ENCODE measurements around the gene ATP8A2.

The ATP8A2 gene

GRCh38 chr13:25869941-25870340 is 498.2 kb downstream of the ATP8A2 start:
- DNase-seq (ENCODE audit: low read depth) = no peak
- no peak overlapping the region for H3K4me3 ChIP-seq (ENCODE audit: low read depth, low read length)
- TF ChIP-seq, protein P1, sequence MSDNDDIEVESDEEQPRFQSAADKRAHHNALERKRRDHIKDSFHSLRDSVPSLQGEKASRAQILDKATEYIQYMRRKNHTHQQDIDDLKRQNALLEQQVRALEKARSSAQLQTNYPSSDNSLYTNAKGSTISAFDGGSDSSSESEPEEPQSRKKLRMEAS (IDR thresholded peaks at IDR 0.05; ENCODE audit: low read depth, low read length) = no peak
- no peak for TF ChIP-seq POLR2A (IDR thresholded peaks at IDR 0.05; ENCODE audit: extremely low read depth, insufficient read length)
- TF ChIP-seq, protein P2, sequence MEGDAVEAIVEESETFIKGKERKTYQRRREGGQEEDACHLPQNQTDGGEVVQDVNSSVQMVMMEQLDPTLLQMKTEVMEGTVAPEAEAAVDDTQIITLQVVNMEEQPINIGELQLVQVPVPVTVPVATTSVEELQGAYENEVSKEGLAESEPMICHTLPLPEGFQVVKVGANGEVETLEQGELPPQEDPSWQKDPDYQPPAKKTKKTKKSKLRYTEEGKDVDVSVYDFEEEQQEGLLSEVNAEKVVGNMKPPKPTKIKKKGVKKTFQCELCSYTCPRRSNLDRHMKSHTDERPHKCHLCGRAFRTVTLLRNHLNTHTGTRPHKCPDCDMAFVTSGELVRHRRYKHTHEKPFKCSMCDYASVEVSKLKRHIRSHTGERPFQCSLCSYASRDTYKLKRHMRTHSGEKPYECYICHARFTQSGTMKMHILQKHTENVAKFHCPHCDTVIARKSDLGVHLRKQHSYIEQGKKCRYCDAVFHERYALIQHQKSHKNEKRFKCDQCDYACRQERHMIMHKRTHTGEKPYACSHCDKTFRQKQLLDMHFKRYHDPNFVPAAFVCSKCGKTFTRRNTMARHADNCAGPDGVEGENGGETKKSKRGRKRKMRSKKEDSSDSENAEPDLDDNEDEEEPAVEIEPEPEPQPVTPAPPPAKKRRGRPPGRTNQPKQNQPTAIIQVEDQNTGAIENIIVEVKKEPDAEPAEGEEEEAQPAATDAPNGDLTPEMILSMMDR (IDR thresholded peaks at IDR 0.05; ENCODE audit: low read depth, low read length) = no peak
- no peak for TF ChIP-seq MYC (IDR thresholded peaks at IDR 0.05; ENCODE audit: low read depth, low read length)

DNA sequence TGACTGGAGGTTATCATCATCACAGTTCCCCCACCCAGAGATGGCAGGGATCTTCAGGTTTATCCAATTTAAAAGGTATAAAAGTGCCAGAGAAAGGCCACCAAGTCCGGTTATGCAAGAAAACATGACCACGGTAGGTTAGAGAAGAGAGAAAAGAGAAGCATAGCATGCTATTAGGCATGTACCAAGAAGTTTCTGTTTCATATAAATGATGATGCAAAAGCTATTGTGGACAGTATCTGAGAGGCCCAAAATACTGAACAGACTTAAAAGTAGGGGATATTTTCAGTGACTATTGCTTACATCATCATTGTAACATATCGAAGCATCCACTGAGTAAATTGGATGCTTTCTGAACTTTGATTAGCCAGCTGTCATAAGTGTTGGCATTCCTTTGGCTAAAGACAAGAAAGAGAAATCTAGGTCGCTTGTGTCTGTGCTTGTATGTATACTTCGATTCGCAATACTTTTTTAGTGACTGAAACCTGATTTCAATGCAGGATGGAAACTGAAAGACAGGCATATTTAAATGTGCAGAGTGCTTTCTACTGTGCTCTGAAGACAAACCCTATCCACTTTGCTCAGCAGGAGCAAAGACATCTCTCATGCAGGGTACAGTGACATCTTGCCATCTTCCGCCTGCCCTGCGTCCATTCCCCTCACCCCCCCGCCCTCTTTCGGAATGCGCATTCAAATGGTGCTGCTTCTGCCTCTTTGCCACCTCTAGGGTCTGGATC is 499.8 kb downstream of the ATP8A2 start:
- no peak overlapping the region for H3K4me3 ChIP-seq (ENCODE audit: low read depth, low read length)
- peak; percentile 54 for DNase-seq (ENCODE audit: low read depth)
- TF ChIP-seq, protein P2 (IDR thresholded peaks at IDR 0.05; ENCODE audit: low read depth, low read length) = no peak
- TF ChIP-seq POLR2A (IDR thresholded peaks at IDR 0.05; ENCODE audit: extremely low read depth, insufficient read length) = no peak

DNA sequence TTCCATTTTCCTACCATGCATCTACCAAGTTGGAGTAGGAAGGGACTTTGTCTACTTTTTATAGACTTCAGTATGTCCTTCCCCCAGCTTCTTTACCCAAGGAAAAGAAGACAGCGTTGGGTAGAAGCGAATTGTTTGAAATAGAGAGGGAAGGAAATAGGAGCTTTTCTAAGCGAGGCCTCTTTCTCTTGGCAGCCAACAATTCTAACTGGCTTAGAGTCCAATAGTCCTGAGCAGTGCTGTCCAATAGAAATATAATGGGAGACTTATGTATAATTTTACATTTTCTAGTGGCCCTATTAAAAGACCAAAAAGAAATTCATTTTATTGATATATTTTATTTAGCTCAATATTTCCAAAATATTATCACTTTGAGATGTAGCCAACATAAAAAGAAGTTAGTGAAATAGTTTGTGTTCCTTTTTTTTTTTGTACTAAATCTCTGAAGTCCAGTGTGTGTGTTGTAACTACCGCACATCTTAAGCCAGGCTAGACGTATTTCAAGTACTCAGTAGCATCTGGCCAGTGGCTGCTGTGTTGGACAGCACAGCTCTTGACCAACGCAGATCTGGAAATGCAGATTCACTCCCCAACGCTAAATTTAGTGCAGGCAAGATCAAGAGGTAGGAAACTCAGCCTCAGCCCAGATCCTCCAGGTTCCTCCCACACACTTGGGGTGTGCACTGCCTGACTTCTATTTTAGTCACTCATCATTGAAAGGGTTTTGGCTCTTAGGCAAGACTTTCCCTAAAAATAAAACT is 500.9 kb downstream of the ATP8A2 start:
- no peak for TF ChIP-seq POLR2A (IDR thresholded peaks at IDR 0.05; ENCODE audit: extremely low read depth, insufficient read length)
- TF ChIP-seq, protein P2 (IDR thresholded peaks at IDR 0.05; ENCODE audit: low read depth, low read length) = no peak
- TF ChIP-seq, protein P1 (IDR thresholded peaks at IDR 0.05; ENCODE audit: low read depth, low read length) = no peak
- TF ChIP-seq MYC (IDR thresholded peaks at IDR 0.05; ENCODE audit: low read depth, low read length) = no peak
- H3K4me3 ChIP-seq (ENCODE audit: low read depth, low read length) = no peak overlapping the region
- peak; percentile 96 for DNase-seq (ENCODE audit: low read depth)

GRCh38 chr13:25873242-25873612 is 501.5 kb downstream of the ATP8A2 start:
- no peak for DNase-seq (ENCODE audit: low read depth)
- no peak overlapping the region for H3K4me3 ChIP-seq (ENCODE audit: low read depth, low read length)
- TF ChIP-seq, protein P2 (IDR thresholded peaks at IDR 0.05; ENCODE audit: low read depth, low read length) = no peak

GRCh38 chr13:25874064-25874737 is 502.4 kb downstream of the ATP8A2 start:
- peak; percentile 76 for DNase-seq (ENCODE audit: low read depth)
- no peak overlapping the region for H3K4me3 ChIP-seq (ENCODE audit: low read depth, low read length)
- TF ChIP-seq, protein P1 (IDR thresholded peaks at IDR 0.05; ENCODE audit: low read depth, low read length) = no peak
- TF ChIP-seq MYC (IDR thresholded peaks at IDR 0.05; ENCODE audit: low read depth, low read length) (no peak), POLR2A (IDR thresholded peaks at IDR 0.05; ENCODE audit: extremely low read depth, insufficient read length) (no peak)
- TF ChIP-seq, protein P2 (IDR thresholded peaks at IDR 0.05; ENCODE audit: low read depth, low read length) = no peak

Data from NB4 (cell line).